ENCODE measurements around the gene ENAH.
"Not testable (repeated sequence)": the region's sequence is repeated elsewhere in the genome, so short reads cannot be mapped to it uniquely, and the experiment has no call there.

GRCh38 chr1:225698194-225698593 is 45.3 kb upstream of the ENAH start:
- TF ChIP-seq, protein P1, sequence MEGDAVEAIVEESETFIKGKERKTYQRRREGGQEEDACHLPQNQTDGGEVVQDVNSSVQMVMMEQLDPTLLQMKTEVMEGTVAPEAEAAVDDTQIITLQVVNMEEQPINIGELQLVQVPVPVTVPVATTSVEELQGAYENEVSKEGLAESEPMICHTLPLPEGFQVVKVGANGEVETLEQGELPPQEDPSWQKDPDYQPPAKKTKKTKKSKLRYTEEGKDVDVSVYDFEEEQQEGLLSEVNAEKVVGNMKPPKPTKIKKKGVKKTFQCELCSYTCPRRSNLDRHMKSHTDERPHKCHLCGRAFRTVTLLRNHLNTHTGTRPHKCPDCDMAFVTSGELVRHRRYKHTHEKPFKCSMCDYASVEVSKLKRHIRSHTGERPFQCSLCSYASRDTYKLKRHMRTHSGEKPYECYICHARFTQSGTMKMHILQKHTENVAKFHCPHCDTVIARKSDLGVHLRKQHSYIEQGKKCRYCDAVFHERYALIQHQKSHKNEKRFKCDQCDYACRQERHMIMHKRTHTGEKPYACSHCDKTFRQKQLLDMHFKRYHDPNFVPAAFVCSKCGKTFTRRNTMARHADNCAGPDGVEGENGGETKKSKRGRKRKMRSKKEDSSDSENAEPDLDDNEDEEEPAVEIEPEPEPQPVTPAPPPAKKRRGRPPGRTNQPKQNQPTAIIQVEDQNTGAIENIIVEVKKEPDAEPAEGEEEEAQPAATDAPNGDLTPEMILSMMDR (IDR thresholded peaks at IDR 0.05; ENCODE audit: low read length): not testable (repeated sequence)
- TF ChIP-seq EZH2 (IDR thresholded peaks at IDR 0.05; ENCODE audit: borderline replicate concordance, low read length): not testable (repeated sequence)
